GM19099 (cell line): ENCODE results near the gene CENPU.

Experiments used
- POLR2A ChIP-seq: IDR thresholded peaks from 3 replicates; pipeline ENCODE4 v1.6.1; 2011; ENCODE audit warnings: low read depth; ENCODE audit not compliant: insufficient read length; ENCODE audit errors: extremely low read depth

The CENPU gene

GRCh38 chr4:184762100-184762499 lies 28.2 kb upstream of the CENPU start:
- no peak for TF ChIP-seq POLR2A

GRCh38 chr4:184760681-184761080 lies 26.8 kb upstream of the CENPU start:
- TF ChIP-seq POLR2A, result no peak

GRCh38 chr4:184757810-184758209 lies 23.9 kb upstream of the CENPU start:
- no peak for TF ChIP-seq POLR2A

- TF ChIP-seq POLR2A, result no peak
These were observed 22.5 kb upstream of the CENPU start for GRCh38 chr4:184756399-184756798.

- TF ChIP-seq POLR2A, result no peak
These were observed 21.4 kb upstream of the CENPU start for GRCh38 chr4:184755278-184755677.

GRCh38 chr4:184752496-184753275 lies 18.8 kb upstream of the CENPU start:
- TF ChIP-seq POLR2A, result no peak

- no peak for TF ChIP-seq POLR2A
These were observed 17.7 kb upstream of the CENPU start for GRCh38 chr4:184751585-184751956.

- TF ChIP-seq POLR2A, result no peak
These were observed 17.2 kb upstream of the CENPU start for GRCh38 chr4:184750926-184751584.

GRCh38 chr4:184748251-184748652 lies 14.4 kb upstream of the CENPU start:
- no peak for TF ChIP-seq POLR2A

- TF ChIP-seq POLR2A, result no peak
These were observed 13.3 kb upstream of the CENPU start for GRCh38 chr4:184747034-184747830.

GRCh38 chr4:184745831-184746795 lies 12.2 kb upstream of the CENPU start:
- TF ChIP-seq POLR2A, result no peak

GRCh38 chr4:184744236-184744635 lies 10.3 kb upstream of the CENPU start:
- no peak for TF ChIP-seq POLR2A

- no peak for TF ChIP-seq POLR2A
These were observed 9.8 kb upstream of the CENPU start for GRCh38 chr4:184743650-184744049.

GRCh38 chr4:184740980-184741391 lies 7.1 kb upstream of the CENPU start:
- no peak for TF ChIP-seq POLR2A
